ENCODE results near the gene CATSPERZ.
A peak's percentile ranks its signal among the peaks of the same experiment; 100 is the strongest.

The CATSPERZ gene

GRCh38 chr11:64264371-64264852 is 35.7 kb upstream of the CATSPERZ start:
- DNase-seq (ENCODE audit: low spot score), result no peak

- no peak for DNase-seq (ENCODE audit: low spot score)
Measured at GRCh38 chr11:64265176-64266160, 34.7 kb upstream of the CATSPERZ start.

GRCh38 chr11:64266339-64266738 is 33.8 kb upstream of the CATSPERZ start:
- DNase-seq (ENCODE audit: low spot score), result no peak

GRCh38 chr11:64267207-64267945 is 32.8 kb upstream of the CATSPERZ start:
- no peak for DNase-seq (ENCODE audit: low spot score)

GRCh38 chr11:64268025-64268892 is 31.9 kb upstream of the CATSPERZ start:
- DNase-seq (ENCODE audit: low spot score), result no peak

- DNase-seq (ENCODE audit: low spot score), result peak; percentile 74
Measured at GRCh38 chr11:64268893-64269539, 31.1 kb upstream of the CATSPERZ start.

- DNase-seq (ENCODE audit: low spot score), result peak; percentile 98
Measured at GRCh38 chr11:64269540-64270220, 30.5 kb upstream of the CATSPERZ start.

- no peak for DNase-seq (ENCODE audit: low spot score)
Measured at GRCh38 chr11:64275031-64275800, 24.9 kb upstream of the CATSPERZ start.

- no peak for DNase-seq (ENCODE audit: low spot score)
Measured at GRCh38 chr11:64275841-64276240, 24.3 kb upstream of the CATSPERZ start.

GRCh38 chr11:64276653-64277431 is 23.3 kb upstream of the CATSPERZ start:
- DNase-seq (ENCODE audit: low spot score), result no peak

GRCh38 chr11:64278576-64279190 is 21.5 kb upstream of the CATSPERZ start:
- DNase-seq (ENCODE audit: low spot score), result no peak

GRCh38 chr11:64281957-64282770 is 18.0 kb upstream of the CATSPERZ start:
- DNase-seq (ENCODE audit: low spot score), result no peak

- no peak for DNase-seq (ENCODE audit: low spot score)
Measured at GRCh38 chr11:64283092-64283491, 17.1 kb upstream of the CATSPERZ start.

GRCh38 chr11:64284048-64284961 is 15.9 kb upstream of the CATSPERZ start, which contains the start of gene BAD:
Gene BAD (minus strand): TSS chr11:64284665. CDS start chr11:64284368, 297 bp downstream.
- DNase-seq (ENCODE audit: low spot score), result peak; percentile 97

- DNase-seq (ENCODE audit: low spot score), result peak; percentile 92
Measured at GRCh38 chr11:64284962-64285884, 14.9 kb upstream of the CATSPERZ start, which contains the start of gene GPR137. Gene GPR137 (plus strand): TSS chr11:64285848. CDS start chr11:64286525, 677 bp downstream.
